ENCODE data around the gene GPI. TPM values are rescaled to one million over a fixed set of nuclear protein-coding genes. Genes with fewer than 3 reads are reported as not detected.
"Not testable (repeated sequence)": the region's sequence is repeated elsewhere in the genome, so short reads cannot be mapped to it uniquely, and the experiment has no call there.

Gene GPI
- total RNA-seq, 1 experiment from 2014 or later, result 241 TPM

GRCh38 chr19:34400844-34401243 is 35.8 kb downstream of the GPI start:
- not testable (repeated sequence) for DNase-seq (ENCODE audit: extremely low read depth, low read depth)

- peak; percentile 24 for DNase-seq (ENCODE audit: extremely low read depth, low read depth)
These were observed 37.1 kb downstream of the GPI start for GRCh38 chr19:34402074-34402600.

- DNase-seq (ENCODE audit: extremely low read depth, low read depth), result no peak
These were observed 38.8 kb downstream of the GPI start for GRCh38 chr19:34403784-34404108.

GRCh38 chr19:34404109-34404909 is 39.3 kb downstream of the GPI start, which contains the start of gene PDCD2L:
Gene PDCD2L, plus strand, starts transcription at chr19:34404399. Its CDS starts 32 bp downstream, at chr19:34404431.
- peak; percentile 86 for DNase-seq (ENCODE audit: extremely low read depth, low read depth)

GRCh38 chr19:34405892-34406660 is 41.1 kb downstream of the GPI start:
- DNase-seq (ENCODE audit: extremely low read depth, low read depth), result no peak

GRCh38 chr19:34408411-34408810 is 43.4 kb downstream of the GPI start:
- DNase-seq (ENCODE audit: extremely low read depth, low read depth), result no peak

- DNase-seq (ENCODE audit: extremely low read depth, low read depth), result no peak
These were observed 44.5 kb downstream of the GPI start for GRCh38 chr19:34409189-34410164.

GRCh38 chr19:34411216-34411615 is 46.2 kb downstream of the GPI start:
- no peak for DNase-seq (ENCODE audit: extremely low read depth, low read depth)

GRCh38 chr19:34416021-34416545 is 51.1 kb downstream of the GPI start:
- no peak for DNase-seq (ENCODE audit: extremely low read depth, low read depth)

- no peak for DNase-seq (ENCODE audit: extremely low read depth, low read depth)
These were observed 53.3 kb downstream of the GPI start for GRCh38 chr19:34418300-34418699.

GRCh38 chr19:34426096-34426661 is 61.2 kb downstream of the GPI start:
- DNase-seq (ENCODE audit: extremely low read depth, low read depth), result no peak

- DNase-seq (ENCODE audit: extremely low read depth, low read depth), result no peak
These were observed 63.7 kb downstream of the GPI start for GRCh38 chr19:34428549-34429285.

- DNase-seq (ENCODE audit: extremely low read depth, low read depth), result no peak
These were observed 64.6 kb downstream of the GPI start for GRCh38 chr19:34429553-34429952.

GRCh38 chr19:34430738-34431625 is 66.0 kb downstream of the GPI start:
- DNase-seq (ENCODE audit: extremely low read depth, low read depth), result peak; percentile 39

- DNase-seq (ENCODE audit: extremely low read depth, low read depth), result no peak
These were observed 66.8 kb downstream of the GPI start for GRCh38 chr19:34431681-34432402.

GRCh38 chr19:34432797-34433196 is 67.8 kb downstream of the GPI start:
- no peak for DNase-seq (ENCODE audit: extremely low read depth, low read depth)

GRCh38 chr19:34436716-34437115 is 71.7 kb downstream of the GPI start:
- DNase-seq (ENCODE audit: extremely low read depth, low read depth), result no peak

GRCh38 chr19:34448191-34448590 is 83.2 kb downstream of the GPI start:
- DNase-seq (ENCODE audit: extremely low read depth, low read depth), result no peak
